Erythroblast (primary cell): ENCODE measurements around the gene BROX.
A peak's percentile ranks its signal among the peaks of the same experiment; 100 is the strongest.
"Not testable (repeated sequence)": the region's sequence is repeated elsewhere in the genome, so short reads cannot be mapped to it uniquely, and the experiment has no call there.

Experiments
- DNase-seq, 2 experiments: peaks; one replicate each; lab custom pipeline; 2025; lab: John Stamatoyannopoulos, UW
- GATA1 ChIP-seq: IDR thresholded peaks from 2 replicates; pipeline ENCODE4 v1.6.1; 2011; ENCODE audit warnings: low read depth, mild to moderate bottlenecking, control low read depth, low read length, moderate library complexity
- POLR2A ChIP-seq: IDR thresholded peaks from 2 replicates; pipeline ENCODE4 v1.6.1; 2011; ENCODE audit warnings: mild to moderate bottlenecking, low read length

The BROX gene

DNA sequence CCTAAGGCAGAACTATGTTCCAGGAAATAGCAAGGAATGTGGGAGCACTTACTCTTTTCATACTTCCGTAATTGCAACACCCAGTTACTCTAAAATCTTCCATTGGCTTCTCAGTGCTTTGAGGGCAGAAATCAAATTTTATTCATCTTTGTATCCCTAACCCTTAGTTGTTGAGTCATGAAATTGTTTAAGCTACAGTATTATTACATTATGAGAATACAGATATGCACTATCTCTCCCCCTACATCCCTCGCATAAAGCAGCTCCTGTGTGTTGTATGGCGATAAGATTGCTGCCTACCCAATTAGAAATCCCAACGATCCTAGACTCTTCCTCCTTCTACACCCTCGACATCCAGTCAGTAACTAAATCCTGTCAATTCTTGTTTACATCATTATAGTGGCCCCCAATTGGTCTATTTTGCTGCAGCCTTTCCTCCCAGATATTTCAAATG is 2.6 kb upstream of the BROX start:
- TF ChIP-seq POLR2A (no peak), GATA1 (no peak)

DNA sequence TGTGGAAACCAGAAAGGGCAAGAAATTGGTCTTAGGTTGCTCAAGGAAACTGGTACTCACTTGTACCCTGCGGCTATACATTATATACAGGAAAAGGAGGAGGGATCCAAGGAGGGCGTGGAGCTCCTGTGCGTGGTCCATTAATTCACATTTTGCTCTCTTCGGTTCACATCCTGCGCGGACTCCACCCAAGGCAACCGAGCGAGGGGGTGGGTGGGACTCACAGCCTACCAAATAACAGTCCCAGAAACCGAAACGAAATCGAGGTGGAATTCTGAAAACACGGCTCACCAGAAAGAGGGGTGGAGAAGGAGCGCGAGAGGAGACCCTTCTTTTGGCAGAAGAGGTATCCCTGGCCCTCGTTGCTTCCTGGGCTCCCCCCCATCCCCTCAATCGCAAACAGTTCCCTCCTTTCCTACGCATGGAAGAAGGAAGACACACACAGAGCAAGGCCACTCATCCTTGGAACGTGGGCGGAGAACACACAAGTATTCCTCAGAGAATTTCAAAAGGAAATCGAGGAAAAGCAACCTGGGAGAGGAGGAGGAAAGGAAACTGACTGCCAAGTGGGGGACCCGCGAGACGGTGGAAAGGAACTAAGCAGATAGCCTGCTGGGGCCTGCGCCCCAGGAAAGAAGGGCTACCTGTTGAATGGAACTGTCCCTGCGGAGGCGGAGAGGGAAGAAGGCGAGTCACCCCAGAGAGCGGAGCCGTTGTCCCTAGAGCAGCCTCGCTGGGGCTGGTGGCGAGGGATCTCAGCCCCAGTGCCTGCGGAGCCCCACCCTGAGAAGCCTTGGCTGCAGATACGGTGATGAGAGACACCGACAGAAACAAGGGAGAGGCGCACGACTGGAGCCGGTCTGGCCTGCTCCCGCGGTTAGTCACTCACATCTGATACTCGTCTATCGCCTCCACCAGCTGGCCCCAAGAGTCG is 778 bp upstream of the BROX start:
- DNase-seq, result peak; percentile 95 to 96
- TF ChIP-seq GATA1 (no peak), POLR2A (peak; percentile 32)

More for the DNA sequence above, 2.6 kb upstream of the BROX start:
- peak; percentile 54 to 82 for DNase-seq

DNA sequence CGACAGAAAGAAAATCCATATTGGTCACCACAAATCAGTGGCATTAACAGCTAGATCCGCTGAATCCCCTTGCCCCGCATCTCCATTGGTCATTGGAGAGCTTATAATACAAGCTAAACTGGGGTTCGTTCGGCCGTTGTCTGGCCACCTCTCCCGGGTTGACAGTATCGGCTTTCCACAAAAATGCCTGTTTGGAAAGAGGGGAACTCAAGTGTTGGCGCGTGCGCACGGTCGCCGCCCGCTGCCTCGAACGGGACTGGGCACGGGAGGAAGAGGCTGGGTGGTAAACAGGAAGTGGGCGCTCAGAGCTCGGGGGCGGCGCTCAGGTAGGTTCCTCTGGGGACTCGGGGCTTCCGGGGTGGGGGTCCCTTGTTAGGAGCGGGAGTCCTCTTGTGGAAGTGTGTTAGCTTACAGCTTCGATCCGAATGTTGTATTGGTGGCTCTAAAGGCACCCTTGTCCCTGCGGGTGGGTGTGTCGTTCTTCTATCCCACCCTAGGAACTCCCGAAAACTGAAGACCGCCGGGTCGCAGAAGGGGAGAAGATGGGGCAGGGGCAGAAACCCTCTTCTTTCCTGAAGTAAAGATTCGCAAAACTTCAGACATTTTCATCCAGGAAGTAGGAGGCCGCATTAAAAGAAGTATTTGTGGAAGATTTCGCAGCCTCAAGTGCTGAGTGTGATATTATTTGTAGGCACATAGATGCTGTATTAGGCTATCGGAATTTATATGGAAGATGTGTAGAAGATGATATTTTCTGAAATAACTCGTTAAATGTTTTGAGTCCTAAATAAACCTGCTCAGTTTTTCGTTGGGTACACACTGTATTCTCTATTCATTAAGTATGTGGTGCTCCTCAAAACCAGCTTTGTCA is 962 bp downstream of the BROX start:
- peak; percentile 95 to 96 for DNase-seq
- no peak for TF ChIP-seq GATA1
- TF ChIP-seq POLR2A, result peak; percentile 90

DNA sequence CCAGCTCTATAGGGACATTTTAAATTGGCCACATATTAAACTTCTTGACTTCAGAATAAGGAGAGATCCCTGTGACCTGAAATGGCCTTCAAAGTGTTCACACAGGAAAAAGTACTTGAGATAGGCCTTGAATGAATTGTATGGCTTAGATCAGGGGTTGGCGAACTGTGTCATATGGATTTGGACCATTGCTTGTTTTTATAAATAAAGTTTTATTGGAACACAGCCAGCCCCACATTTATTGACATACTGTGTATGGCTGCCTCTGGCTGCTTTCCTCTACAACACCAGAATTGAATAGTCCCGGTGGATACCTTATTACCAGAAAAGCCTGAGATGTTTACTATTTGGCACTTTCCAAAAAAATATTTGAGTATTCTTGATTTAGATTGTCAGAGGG is 4.0 kb downstream of the BROX start:
- TF ChIP-seq GATA1, result no peak
- no peak for TF ChIP-seq POLR2A
- DNase-seq, result no peak

DNA sequence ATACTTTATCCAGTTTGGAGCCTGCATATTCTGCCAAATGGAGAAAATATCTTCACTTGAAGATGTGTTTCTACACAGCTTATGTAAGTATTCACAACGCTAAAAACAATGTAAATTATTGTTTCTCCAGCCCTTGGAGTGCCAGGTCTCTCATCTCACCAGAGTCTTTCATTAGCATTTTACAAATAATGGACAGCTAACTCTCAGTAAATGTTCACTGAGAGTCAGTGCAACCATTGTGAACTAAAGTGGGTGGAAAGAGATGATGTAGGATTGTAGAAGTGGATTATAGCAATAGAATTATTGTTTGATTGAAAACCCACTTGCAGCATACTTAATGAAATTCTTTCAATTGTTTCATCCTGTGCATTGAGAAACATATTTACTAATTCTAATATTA is 16.4 kb downstream of the BROX start:
- TF ChIP-seq POLR2A (no peak), GATA1 (no peak)
- no peak for DNase-seq

DNA sequence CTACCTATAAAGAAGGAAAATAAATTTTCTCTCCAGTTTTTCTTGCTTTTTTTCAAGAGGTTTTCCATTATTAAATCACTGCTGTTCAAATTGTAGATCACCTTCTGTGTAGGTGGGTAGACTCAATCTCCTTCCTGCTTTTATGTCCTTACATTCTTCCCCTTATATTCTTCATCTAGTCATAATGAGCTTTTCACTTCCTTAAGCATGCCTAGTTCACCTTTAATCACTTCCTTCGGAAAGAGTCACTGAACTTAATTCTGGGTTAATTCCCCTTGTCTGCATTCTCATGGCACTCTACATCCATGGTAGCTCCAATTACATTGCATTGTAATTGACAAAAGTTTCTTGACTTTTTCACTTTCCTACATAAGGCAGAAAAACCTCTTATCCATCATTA is 18.5 kb downstream of the BROX start:
- TF ChIP-seq POLR2A, result no peak
- TF ChIP-seq GATA1, result no peak
- no peak for DNase-seq

DNA sequence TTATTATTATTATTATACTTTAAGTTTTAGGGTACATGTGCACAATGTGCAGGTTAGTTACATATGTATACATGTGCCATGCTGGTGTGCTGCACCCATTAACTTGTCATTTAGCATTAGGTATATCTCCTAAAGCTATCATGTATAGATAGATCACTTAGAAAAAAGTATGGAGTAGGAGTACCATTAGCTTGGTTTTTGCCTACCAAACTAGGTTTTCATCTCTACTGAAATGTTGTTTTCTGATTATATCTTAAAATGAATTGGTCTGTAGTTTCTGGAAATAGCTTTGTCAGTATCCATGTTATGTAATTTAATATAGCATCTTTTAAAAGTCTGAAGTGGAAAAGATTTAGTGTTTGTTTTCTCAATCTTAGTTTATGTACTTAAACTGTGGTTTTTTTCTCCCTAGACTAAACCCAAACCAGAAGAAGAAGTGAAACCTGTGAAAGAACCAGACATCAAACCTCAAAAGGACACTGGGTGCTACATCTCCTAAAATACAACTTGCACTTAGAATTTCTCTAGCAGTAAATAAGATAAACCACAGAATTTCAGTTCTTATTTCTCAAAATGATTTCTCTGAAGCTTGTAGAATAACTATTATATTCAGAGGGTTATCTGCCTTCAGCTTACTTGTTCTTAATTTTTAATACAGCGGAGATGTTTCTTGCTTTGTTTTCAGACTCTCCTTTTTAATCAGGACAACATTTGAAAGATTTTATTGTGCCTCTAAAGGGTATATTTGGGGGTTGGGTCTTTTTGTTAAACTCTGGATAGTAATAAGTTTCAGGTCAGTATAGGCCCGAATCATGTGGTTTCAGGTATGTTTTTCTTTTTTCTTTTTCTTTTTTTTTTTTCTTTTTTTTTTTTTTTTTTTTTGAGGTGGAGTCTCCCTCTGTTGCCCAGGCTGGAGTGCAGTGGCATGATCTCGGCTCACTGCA is 20.1 kb downstream of the BROX start:
- TF ChIP-seq GATA1 (no peak), POLR2A (no peak)
- no peak for DNase-seq

DNA sequence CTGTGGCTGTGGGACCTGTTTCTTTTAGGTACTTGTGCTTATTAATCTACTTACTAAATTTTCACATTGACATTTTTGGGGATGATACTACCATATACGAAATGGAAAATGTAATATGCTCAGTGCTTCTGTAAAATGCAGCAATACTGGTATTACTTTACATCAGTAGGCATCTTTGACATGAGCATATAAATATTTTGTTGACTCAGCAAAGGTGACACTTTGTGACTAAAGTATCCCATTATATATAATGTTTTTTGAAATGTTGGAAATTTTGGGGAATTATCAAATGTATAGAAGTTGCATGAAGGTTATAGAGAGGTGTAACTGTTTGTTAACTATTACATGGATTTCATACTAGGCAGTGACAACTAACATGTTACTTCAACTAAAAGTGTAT is 22.4 kb downstream of the BROX start:
- DNase-seq, result no peak

DNA sequence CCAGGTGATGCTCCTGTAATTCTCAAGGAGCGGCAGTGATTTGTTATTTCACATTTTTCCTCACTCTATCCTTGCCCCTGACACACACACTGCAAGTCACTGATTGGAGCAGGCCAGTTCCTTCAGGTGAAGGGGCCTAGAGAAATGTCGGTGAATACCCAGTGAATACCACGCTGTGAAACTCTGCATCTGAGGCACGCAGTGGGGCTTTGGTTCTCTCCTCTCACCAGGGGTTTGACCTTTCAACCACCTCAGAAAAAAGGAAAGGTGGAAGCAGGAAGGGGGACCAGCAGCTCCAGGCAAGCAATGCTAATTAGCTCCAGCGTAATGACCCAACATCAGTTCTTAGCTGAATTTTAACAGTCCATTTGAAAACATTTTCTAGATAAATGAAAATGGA is 24.1 kb downstream of the BROX start:
- TF ChIP-seq GATA1 (no peak), POLR2A (no peak)
- DNase-seq, result no peak

More for the DNA sequence above, 22.4 kb downstream of the BROX start:
- no peak for TF ChIP-seq GATA1
- TF ChIP-seq POLR2A, result no peak

DNA sequence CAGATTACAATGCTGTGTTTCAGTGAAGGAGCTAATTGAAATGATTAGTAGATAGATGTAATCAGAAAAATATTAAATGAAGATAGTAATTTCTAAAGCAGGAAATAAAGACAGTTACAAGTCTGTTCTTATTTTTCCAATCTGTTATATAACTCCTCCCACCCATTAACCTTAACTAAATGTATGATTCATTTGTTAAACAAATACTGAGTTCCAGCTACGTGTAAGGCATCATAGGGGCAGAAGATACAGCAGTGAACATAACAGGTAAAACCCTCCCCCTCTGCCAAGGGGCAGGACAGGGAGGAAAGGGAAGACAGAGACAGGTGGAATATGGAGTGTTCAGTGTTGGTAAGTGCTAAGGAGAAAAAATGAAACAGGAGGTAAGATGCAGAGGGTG is 24.6 kb downstream of the BROX start, which contains the start of gene FAM177B:
TSS of gene FAM177B (plus strand) at position 231 of the 400 bp plus-strand sequence. CDS start 9,344 bp downstream, outside the sequence.
- no peak for TF ChIP-seq POLR2A
- no peak for TF ChIP-seq GATA1
- no peak for DNase-seq

DNA sequence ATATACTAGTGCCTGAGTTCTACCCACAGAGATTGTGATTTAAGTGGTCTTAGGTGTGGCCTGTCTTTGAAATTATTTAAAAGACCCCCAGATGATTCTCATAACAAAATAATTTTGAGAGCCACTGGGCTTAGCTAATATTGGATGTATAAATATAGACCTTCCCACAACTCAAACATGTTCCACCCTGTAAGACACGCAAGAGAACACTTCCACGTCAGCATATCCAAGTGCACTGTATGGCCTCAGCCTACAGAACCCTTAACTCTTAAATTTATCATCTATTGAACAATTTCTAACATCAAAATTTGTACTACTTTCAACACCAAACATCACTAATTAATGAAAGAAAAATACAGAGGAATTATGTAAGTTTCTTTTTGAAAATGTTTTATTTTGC is 27.1 kb downstream of the BROX start:
- no peak for DNase-seq
- TF ChIP-seq POLR2A (no peak), GATA1 (no peak)

DNA sequence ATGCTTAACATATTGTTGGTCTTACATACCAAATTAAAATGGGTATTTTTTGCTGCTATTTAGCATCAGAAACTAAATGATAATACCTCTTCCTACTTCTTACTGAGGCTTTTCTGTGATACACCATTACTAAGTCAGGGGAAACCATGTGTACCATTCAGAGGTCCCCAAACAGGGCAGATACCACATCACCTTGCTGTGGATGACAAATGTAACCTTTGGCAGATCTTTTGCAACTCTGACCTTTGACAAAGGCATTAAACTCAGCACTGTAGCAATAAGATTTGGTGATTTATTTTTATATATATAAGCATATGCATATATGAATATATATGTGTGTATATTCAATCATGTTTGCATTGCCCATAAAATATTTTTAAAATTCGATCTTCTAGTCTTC is 27.6 kb downstream of the BROX start:
- no peak for DNase-seq
- TF ChIP-seq POLR2A (no peak), GATA1 (no peak)

DNA sequence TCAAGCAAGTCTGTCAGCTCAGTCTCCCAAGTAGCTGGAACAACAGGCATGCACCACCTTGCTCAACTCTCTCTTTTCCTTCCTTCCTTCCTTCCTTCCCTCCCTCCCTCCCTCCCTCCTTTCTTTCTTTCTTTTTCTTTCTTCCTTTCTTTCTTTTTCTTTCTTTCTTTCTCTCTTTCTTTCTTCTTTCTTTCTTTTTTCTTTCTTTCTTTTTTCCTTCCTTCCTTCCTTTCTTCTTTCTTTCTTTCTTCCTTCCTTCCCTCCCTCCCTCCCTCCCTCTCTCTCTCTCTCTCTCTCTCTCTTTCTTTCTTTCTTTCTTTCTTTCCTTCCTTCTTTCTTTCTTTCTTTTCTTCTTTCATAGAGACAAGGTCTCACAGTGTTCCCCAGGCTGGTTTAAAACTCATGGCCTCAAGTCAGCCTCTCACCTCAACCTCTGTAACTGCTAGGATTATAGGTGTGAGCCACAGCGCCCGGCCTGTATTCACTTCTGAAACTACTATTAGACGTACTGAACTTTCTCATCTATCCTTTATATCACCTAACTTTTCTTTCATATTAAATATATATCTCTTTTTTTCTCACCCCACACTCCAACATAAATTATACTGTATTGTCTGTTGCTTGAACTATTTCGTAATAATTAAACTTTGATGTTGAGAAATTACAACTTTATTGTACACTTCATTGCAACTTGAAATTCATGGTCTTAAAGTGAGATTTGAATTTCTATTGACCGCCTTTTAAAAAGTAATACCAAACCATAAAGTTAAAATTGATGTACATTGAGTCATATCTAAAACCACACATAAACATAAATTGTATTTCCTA is 29.5 kb downstream of the BROX start:
- DNase-seq, result not testable (repeated sequence)
